Left cardiac atrium (tissue), 2 donors: ENCODE measurements around the gene RETN. TPM values are rescaled to one million over a fixed set of nuclear protein-coding genes. Genes with fewer than 3 reads are reported as not detected.

ENCODE experiments used
- total RNA-seq, 2 donors: library from RNA; stranded (reverse); fragmentation: NEBNext Ultra II Directional; extraction: Animal tissue kit (Norgen Biotek cat#: 25700); gene quantifications; one replicate each; pipeline ENCODE4 v1.2.1, GENCODE V29; 2021
- donor health status: DM: no; HTN: yes; CAD: no; lungs with severe emphysema.
- donor health status: DM: yes; HTN: yes; CAD: no.

RETN gene
- total RNA-seq, 2 donors from 2014 or later: 1.4 to 1.6 TPM

Other genes with a start within 250 kb of the RETN start
- gene PEX11G, start 180.0 kb upstream of the RETN start, total RNA-seq: 1 to 10 TPM; 1.2 to 2.0 TPM
- gene ZNF358, start 152.9 kb upstream of the RETN start, total RNA-seq: 10 to 100 TPM; 75.3 to 82.4 TPM
- 10 to 100 TPM; 21.2 to 25.0 TPM for gene MCOLN1, start 146.4 kb upstream of the RETN start, total RNA-seq
- 10 to 100 TPM; 59.2 to 61.7 TPM for gene PNPLA6, start 133.3 kb upstream of the RETN start, total RNA-seq
- gene CAMSAP3, start 73.2 kb upstream of the RETN start, total RNA-seq: 1 to 10 TPM in 1 of 2 donors, under 1 TPM in 1; 0.73 to 2.0 TPM
- 10 to 100 TPM; 18.1 to 24.1 TPM for gene XAB2, start 39.5 kb upstream of the RETN start, total RNA-seq
- gene PET100, start 39.3 kb upstream of the RETN start, total RNA-seq: 100 to 1,000 TPM; 150 to 152 TPM
- not detected for gene PCP2, start 35.3 kb upstream of the RETN start, total RNA-seq
- 10 to 100 TPM; 13.5 to 18.2 TPM for gene STXBP2, start 31.9 kb upstream of the RETN start, total RNA-seq
- gene MCEMP1, start 8.0 kb downstream of the RETN start, total RNA-seq: 1 to 10 TPM; 1.2 to 1.7 TPM
- 100 to 1,000 TPM in 1 of 2 donors, 10 to 100 TPM in 1; 82.6 to 108 TPM for gene TRAPPC5, start 11.8 kb downstream of the RETN start, total RNA-seq
- 1 to 10 TPM in 1 of 2 donors, under 1 TPM in 1; 0.31 to 1.7 TPM for gene FCER2, start 33.1 kb downstream of the RETN start, total RNA-seq
- 1 to 10 TPM; 2.6 to 7.3 TPM for gene CLEC4G, start 63.1 kb downstream of the RETN start, total RNA-seq
- 10 to 100 TPM; 18.3 to 39.5 TPM for gene CD209, start 78.5 kb downstream of the RETN start, total RNA-seq
- gene CLEC4M, start 94.2 kb downstream of the RETN start, total RNA-seq: under 1 TPM in 1 of 2 donors, not detected in 1; 0.29 TPM
- 10 to 100 TPM; 17.6 to 18.8 TPM for gene EVI5L, start 161.2 kb downstream of the RETN start, total RNA-seq
- gene PRR36, start 205.3 kb downstream of the RETN start, total RNA-seq: under 1 TPM; 0.10 to 0.24 TPM
- gene LRRC8E, start 219.5 kb downstream of the RETN start, total RNA-seq: 1 to 10 TPM in 1 of 2 donors, under 1 TPM in 1; 0.88 to 1.7 TPM
- 10 to 100 TPM; 24.3 to 25.8 TPM for gene MAP2K7, start 234.8 kb downstream of the RETN start, total RNA-seq
- gene TGFBR3L, start 245.8 kb downstream of the RETN start, total RNA-seq: 10 to 100 TPM in 1 of 2 donors, 1 to 10 TPM in 1; 9.7 to 13.6 TPM